A549 (cell line): Measurements from ENCODE around the gene OLIG1. TPM values are rescaled to one million over a fixed set of nuclear protein-coding genes. Genes with fewer than 3 reads are reported as not detected.

Experiments used
- ATAC-seq, 2 experiments: fragments of 200-7000 bp in 1 of 2; fragments of >200 bp in 1 of 2; cut with Nextera tagmentation in 1 of 2; cut with Tn5 transposase in 1 of 2; 3 replicates each; pipeline versions ENCODE4 v1.8.0 to v1.9.1; 2018 to 2020; ENCODE audit warnings: mild to moderate bottlenecking in 1 of 2, moderate library complexity in 1 of 2
- CTCF ChIA-PET: fragments of 300-600 bp; sonication (Branson Sonifier 250); formaldehyde crosslinking; extraction: SDS; loops from one replicate; lab custom pipeline; 2021; ENCODE audit warnings: antibody characterized with exemption, inconsistent platforms; lab: Yijun Ruan, JAX
- POLR2A ChIA-PET: fragments of 350-600 bp; formaldehyde crosslinking; extraction: SDS; loops from one replicate; lab custom pipeline; 2021; ENCODE audit warnings: antibody characterized with exemption, inconsistent platforms; lab: Yijun Ruan, JAX
- DNase-seq, 2 experiments: peaks; one replicate each; pipeline versions ENCODE4 v3.0.0 to v3.0.0-alpha.2; 2011 to 2016; ENCODE audit warnings: low read depth in 1 of 2, low spot score in 1 of 2
- FAIRE-seq: peaks from 2 replicates; lab custom pipeline; 2011; peaks lifted over from hg19 to GRCh38; lab: Jason Lieb, UNC
- H3K27ac ChIP-seq, 2 experiments: fragments of >200 bp; sonication (Bioruptor Twin); formaldehyde crosslinking; 3 replicates each; pipeline ENCODE4 v1.5.1; 2016 to 2017
- H3K4me1 ChIP-seq: fragments of >200 bp; sonication (Bioruptor Twin); formaldehyde crosslinking; 3 replicates; pipeline ENCODE4 v1.6.1; 2016
- H3K4me2 ChIP-seq: fragments of >200 bp; sonication (Bioruptor Twin); formaldehyde crosslinking; 3 replicates; pipeline ENCODE4 v1.6.1; 2016
- H3K4me3 ChIP-seq: fragments of >200 bp; sonication (Bioruptor Twin); formaldehyde crosslinking; 3 replicates; pipeline ENCODE4 v1.5.1; 2016
- H3K9me3 ChIP-seq: fragments of >200 bp; sonication (Bioruptor Twin); formaldehyde crosslinking; 3 replicates; pipeline ENCODE4 v1.6.1; 2016
- CEBPB ChIP-seq, 2 experiments: fragments of >200 bp in 1 of 2; sonication (Bioruptor Twin) in 1 of 2; formaldehyde crosslinking in 1 of 2; IDR thresholded peaks; 2 replicates each; pipeline ENCODE4 v1.6.1; 2012 to 2016
- CHD2 ChIP-seq: fragments of 150-350 bp; IDR thresholded peaks from 2 replicates; pipeline ENCODE4 v1.6.1; 2014; ENCODE audit warnings: low read length; ENCODE audit not compliant: partially characterized antibody
- FOSB ChIP-seq: fragments of 250-450 bp; sonication (Bioruptor Pico); IDR thresholded peaks from 2 replicates; pipeline ENCODE4 v1.5.0; 2020; ENCODE audit warnings: mild to moderate bottlenecking, moderate library complexity
- HOXA7 ChIP-seq: fragments of 250-450 bp; sonication (Bioruptor Pico); IDR thresholded peaks from 2 replicates; pipeline ENCODE4 v1.5.0; 2020; ENCODE audit warnings: mild to moderate bottlenecking, moderate library complexity
- MAFK ChIP-seq: fragments of 450-650 bp; IDR thresholded peaks from 2 replicates; pipeline ENCODE4 v1.6.1; 2014; ENCODE audit not compliant: partially characterized antibody
- MYC ChIP-seq: IDR thresholded peaks from 2 replicates; pipeline ENCODE4 v1.6.1; 2012; ENCODE audit warnings: mild to moderate bottlenecking, inconsistent platforms, low read length, improper control_type of control experiment, borderline replicate concordance
- PHF8 ChIP-seq: fragments of 200-600 bp; sonication (generic); IDR thresholded peaks from 2 replicates; pipeline ENCODE4 v1.6.1; 2016; ENCODE audit warnings: low read depth, mild to moderate bottlenecking, antibody characterized with exemption, moderate library complexity, borderline replicate concordance
- POLR2AphosphoS2 ChIP-seq: conservative IDR thresholded peaks from 2 replicates; pipeline ENCODE4 v1.6.1; 2012; ENCODE audit warnings: low read length, improper control_type of control experiment, inconsistent platforms
- RARB ChIP-seq: fragments of 250-450 bp; sonication (Bioruptor Pico); IDR thresholded peaks from 2 replicates; pipeline ENCODE4 v1.8.0; 2021; ENCODE audit warnings: mild to moderate bottlenecking, moderate library complexity
- RCOR1 ChIP-seq: fragments of 150-350 bp; IDR thresholded peaks from 2 replicates; pipeline ENCODE4 v1.6.1; 2014; ENCODE audit warnings: antibody characterized with exemption, low read length, low read depth
- REST ChIP-seq: fragments of 200-600 bp; sonication (generic); IDR thresholded peaks from 2 replicates; pipeline ENCODE4 v1.6.1; 2016; ENCODE audit warnings: antibody characterized with exemption, mild to moderate bottlenecking, moderate library complexity
- ZFP36 ChIP-seq: fragments of 450-650 bp; IDR thresholded peaks from 2 replicates; pipeline ENCODE4 v1.6.1; 2014; ENCODE audit warnings: borderline replicate concordance; ENCODE audit not compliant: partially characterized antibody
- WGBS: methylation state at CpG from one replicate; pipeline ENCODE4 v1.1.6; 2017; ENCODE audit errors: missing lambda C conversion rate; 5-methylcytosine and 5-hydroxymethylcytosine counted together
- polyA plus RNA-seq, 4 experiments: library from polyadenylated mRNA; depleted of rRNA in 3 of 4; stranded (reverse); fragments of >200 nt; fragmentation: RNase III in 1 of 4; extraction: RNeasy Plus Mini Kit Qiagen cat#74134 plus additional on column Dnase treatment in 1 of 4; gene quantifications; 2 replicates in 3 of 4; 3 replicates in 1 of 4; pipeline ENCODE4 v1.2.3, GENCODE V29; 2011 to 2017
- TF ChIP-seq, protein P1 (sequence below): fragments of >200 bp; sonication (Bioruptor Twin); formaldehyde crosslinking; IDR thresholded peaks from 3 replicates; pipeline ENCODE4 v1.6.1; 2016
- TF ChIP-seq, protein P2 (sequence below): fragments of 150-350 bp; IDR thresholded peaks from 2 replicates; pipeline ENCODE4 v1.6.1; 2014; ENCODE audit warnings: low read depth, mild to moderate bottlenecking, low read length
- TF ChIP-seq, protein P3 (sequence below): fragments of >200 bp; sonication (Bioruptor Twin); formaldehyde crosslinking; IDR thresholded peaks from 3 replicates; pipeline ENCODE4 v1.5.1; 2016
- TF ChIP-seq, protein P4 (sequence below): IDR thresholded peaks from 2 replicates; pipeline ENCODE4 v1.6.1; 2012

OLIG1 gene
- polyA plus RNA-seq, 2 of the 4 experiments (the other 2 are of a cell fraction): not detected

DNA sequence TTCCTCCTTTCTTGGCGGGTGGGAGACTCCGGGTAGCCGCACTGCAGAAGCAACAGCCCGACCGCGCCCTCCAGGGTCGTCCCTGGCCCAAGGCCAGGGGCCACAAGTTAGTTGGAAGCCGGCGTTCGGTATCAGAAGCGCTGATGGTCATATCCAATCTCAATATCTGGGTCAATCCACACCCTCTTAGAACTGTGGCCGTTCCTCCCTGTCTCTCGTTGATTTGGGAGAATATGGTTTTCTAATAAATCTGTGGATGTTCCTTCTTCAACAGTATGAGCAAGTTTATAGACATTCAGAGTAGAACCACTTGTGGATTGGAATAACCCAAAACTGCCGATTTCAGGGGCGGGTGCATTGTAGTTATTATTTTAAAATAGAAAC, 41.7 kb upstream of the OLIG1 start (continued):
- TF ChIP-seq, protein P1, sequence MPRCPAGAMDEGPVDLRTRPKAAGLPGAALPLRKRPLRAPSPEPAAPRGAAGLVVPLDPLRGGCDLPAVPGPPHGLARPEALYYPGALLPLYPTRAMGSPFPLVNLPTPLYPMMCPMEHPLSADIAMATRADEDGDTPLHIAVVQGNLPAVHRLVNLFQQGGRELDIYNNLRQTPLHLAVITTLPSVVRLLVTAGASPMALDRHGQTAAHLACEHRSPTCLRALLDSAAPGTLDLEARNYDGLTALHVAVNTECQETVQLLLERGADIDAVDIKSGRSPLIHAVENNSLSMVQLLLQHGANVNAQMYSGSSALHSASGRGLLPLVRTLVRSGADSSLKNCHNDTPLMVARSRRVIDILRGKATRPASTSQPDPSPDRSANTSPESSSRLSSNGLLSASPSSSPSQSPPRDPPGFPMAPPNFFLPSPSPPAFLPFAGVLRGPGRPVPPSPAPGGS: no peak
- TF ChIP-seq RARB (CRISPR knock-in tag) (no peak), PHF8 (no peak), RCOR1 (no peak)

DNA sequence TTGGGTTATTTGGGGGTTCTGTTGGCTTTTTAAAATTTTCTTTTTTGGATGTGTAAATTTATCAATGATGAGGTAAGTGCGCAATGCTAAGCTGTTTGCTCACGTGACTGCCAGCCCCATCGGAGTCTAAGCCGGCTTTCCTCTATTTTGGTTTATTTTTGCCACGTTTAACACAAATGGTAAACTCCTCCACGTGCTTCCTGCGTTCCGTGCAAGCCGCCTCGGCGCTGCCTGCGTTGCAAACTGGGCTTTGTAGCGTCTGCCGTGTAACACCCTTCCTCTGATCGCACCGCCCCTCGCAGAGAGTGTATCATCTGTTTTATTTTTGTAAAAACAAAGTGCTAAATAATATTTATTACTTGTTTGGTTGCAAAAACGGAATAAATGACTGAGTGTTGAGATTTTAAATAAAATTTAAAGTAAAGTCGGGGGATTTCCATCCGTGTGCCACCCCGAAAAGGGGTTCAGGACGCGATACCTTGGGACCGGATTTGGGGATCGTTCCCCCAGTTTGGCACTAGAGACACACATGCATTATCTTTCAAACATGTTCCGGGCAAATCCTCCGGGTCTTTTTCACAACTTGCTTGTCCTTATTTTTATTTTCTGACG, 41.1 kb upstream of the OLIG1 start:
- FAIRE-seq (no peak), ATAC-seq (no peak), DNase-seq (no peak)
- no peaks in the 10 kb centered on the region for H3K9me3 ChIP-seq
- H3K4me3 ChIP-seq: no peak overlapping the region
- TF ChIP-seq, protein P2, sequence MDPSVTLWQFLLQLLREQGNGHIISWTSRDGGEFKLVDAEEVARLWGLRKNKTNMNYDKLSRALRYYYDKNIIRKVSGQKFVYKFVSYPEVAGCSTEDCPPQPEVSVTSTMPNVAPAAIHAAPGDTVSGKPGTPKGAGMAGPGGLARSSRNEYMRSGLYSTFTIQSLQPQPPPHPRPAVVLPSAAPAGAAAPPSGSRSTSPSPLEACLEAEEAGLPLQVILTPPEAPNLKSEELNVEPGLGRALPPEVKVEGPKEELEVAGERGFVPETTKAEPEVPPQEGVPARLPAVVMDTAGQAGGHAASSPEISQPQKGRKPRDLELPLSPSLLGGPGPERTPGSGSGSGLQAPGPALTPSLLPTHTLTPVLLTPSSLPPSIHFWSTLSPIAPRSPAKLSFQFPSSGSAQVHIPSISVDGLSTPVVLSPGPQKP: no peak
- TF ChIP-seq, protein P3, sequence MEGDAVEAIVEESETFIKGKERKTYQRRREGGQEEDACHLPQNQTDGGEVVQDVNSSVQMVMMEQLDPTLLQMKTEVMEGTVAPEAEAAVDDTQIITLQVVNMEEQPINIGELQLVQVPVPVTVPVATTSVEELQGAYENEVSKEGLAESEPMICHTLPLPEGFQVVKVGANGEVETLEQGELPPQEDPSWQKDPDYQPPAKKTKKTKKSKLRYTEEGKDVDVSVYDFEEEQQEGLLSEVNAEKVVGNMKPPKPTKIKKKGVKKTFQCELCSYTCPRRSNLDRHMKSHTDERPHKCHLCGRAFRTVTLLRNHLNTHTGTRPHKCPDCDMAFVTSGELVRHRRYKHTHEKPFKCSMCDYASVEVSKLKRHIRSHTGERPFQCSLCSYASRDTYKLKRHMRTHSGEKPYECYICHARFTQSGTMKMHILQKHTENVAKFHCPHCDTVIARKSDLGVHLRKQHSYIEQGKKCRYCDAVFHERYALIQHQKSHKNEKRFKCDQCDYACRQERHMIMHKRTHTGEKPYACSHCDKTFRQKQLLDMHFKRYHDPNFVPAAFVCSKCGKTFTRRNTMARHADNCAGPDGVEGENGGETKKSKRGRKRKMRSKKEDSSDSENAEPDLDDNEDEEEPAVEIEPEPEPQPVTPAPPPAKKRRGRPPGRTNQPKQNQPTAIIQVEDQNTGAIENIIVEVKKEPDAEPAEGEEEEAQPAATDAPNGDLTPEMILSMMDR: no peak
- TF ChIP-seq FOSB (CRISPR knock-in tag): no peak
- TF ChIP-seq, protein P4, sequence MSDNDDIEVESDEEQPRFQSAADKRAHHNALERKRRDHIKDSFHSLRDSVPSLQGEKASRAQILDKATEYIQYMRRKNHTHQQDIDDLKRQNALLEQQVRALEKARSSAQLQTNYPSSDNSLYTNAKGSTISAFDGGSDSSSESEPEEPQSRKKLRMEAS: no peak
- TF ChIP-seq CHD2: no peak
- TF ChIP-seq POLR2AphosphoS2: no peak
- TF ChIP-seq ZFP36: no peak
- TF ChIP-seq CEBPB (IDR thresholded peaks at IDR 0.05): no peak
- no peak for TF ChIP-seq HOXA7 (CRISPR knock-in tag)
- no peak for TF ChIP-seq REST
- no peak for TF ChIP-seq MYC
- TF ChIP-seq MAFK: no peak
- POLR2A ChIA-PET: no interaction called here
- no peak overlapping the region for H3K4me2 ChIP-seq
- CTCF ChIA-PET: no interaction called here
- H3K4me1 ChIP-seq: no peaks in the 10 kb centered on the region
- 52% methylated on average over 28 of the region's 28 CpGs for WGBS
- no peak overlapping the region for H3K27ac ChIP-seq
